Measurements from ENCODE around the gene SYNE3. TPM values are rescaled to one million over a fixed set of nuclear protein-coding genes. Genes with fewer than 3 reads are reported as not detected.

SYNE3 gene
- total and polyA plus RNA-seq, 4 donors, result 2.0 to 12.2 (median 5.4) TPM

- H3K27ac ChIP-seq (ENCODE audit: low read depth, low read length), result no peak overlapping the region
- WGBS (ENCODE audit: insufficient coverage), result 40% methylated on average over 1 of the region's 4 CpGs
These were observed 22.5 kb downstream of the SYNE3 start for GRCh38 chr14:95493976-95494375.

GRCh38 chr14:95493503-95493902 lies 22.9 kb downstream of the SYNE3 start:
- Histone ChIP-seq H3K36me3 (ENCODE audit: control insufficient read depth, insufficient read depth, low read length) (no peaks in the 10 kb centered on the region), H3K4me3 (ENCODE audit: low read depth, low read length) (no peak overlapping the region), H3K27ac (ENCODE audit: low read depth, low read length) (no peak overlapping the region), H3K27me3 (ENCODE audit: control insufficient read depth, insufficient read depth, low read length) (no peaks in the 10 kb centered on the region), H3K4me1 (ENCODE audit: control insufficient read depth, insufficient read depth, low read length) (peaks cover 72% of the 10 kb centered on the region), H3K9me3 (ENCODE audit: control insufficient read depth, insufficient read depth, low read length) (no peaks in the 10 kb centered on the region)
- DNase-seq (ENCODE audit: low read depth in 4 of 6, low spot score in 6 of 6), result peak in 1 of 6 donors; percentile 35
- no CpG with 5 or more reads among the region's 5 CpGs for WGBS (ENCODE audit: insufficient coverage)

More at GRCh38 chr14:95493976-95494375, 22.5 kb downstream of the SYNE3 start:
- no peak for DNase-seq (ENCODE audit: low read depth in 4 of 6, low spot score in 6 of 6)
- H3K4me1 ChIP-seq (ENCODE audit: control insufficient read depth, insufficient read depth, low read length), result peaks cover 72% of the 10 kb centered on the region
- no peaks in the 10 kb centered on the region for H3K36me3 ChIP-seq (ENCODE audit: control insufficient read depth, insufficient read depth, low read length)
- no peaks in the 10 kb centered on the region for H3K27me3 ChIP-seq (ENCODE audit: control insufficient read depth, insufficient read depth, low read length)
- no peak overlapping the region for H3K4me3 ChIP-seq (ENCODE audit: low read depth, low read length)
- H3K9me3 ChIP-seq (ENCODE audit: control insufficient read depth, insufficient read depth, low read length), result no peaks in the 10 kb centered on the region

GRCh38 chr14:95491936-95492608 lies 24.4 kb downstream of the SYNE3 start:
- peaks cover 62% of the 10 kb centered on the region for H3K4me1 ChIP-seq (ENCODE audit: control insufficient read depth, insufficient read depth, low read length)
- H3K27ac ChIP-seq (ENCODE audit: low read depth, low read length), result no peak overlapping the region
- H3K4me3 ChIP-seq (ENCODE audit: low read depth, low read length), result no peak overlapping the region
- H3K36me3 ChIP-seq (ENCODE audit: control insufficient read depth, insufficient read depth, low read length), result no peaks in the 10 kb centered on the region
- WGBS (ENCODE audit: insufficient coverage), result 38% methylated on average over 1 of the region's 2 CpGs
- no peaks in the 10 kb centered on the region for H3K9me3 ChIP-seq (ENCODE audit: control insufficient read depth, insufficient read depth, low read length)
- no peaks in the 10 kb centered on the region for H3K27me3 ChIP-seq (ENCODE audit: control insufficient read depth, insufficient read depth, low read length)
- no peak for DNase-seq (ENCODE audit: low read depth in 4 of 6, low spot score in 6 of 6)

- no peak overlapping the region for H3K27ac ChIP-seq (ENCODE audit: low read depth, low read length)
- WGBS (ENCODE audit: insufficient coverage), result 79% methylated on average over 8 of the region's 10 CpGs
- H3K9me3 ChIP-seq (ENCODE audit: control insufficient read depth, insufficient read depth, low read length), result no peaks in the 10 kb centered on the region
- no peaks in the 10 kb centered on the region for H3K27me3 ChIP-seq (ENCODE audit: control insufficient read depth, insufficient read depth, low read length)
- no peak overlapping the region for H3K4me3 ChIP-seq (ENCODE audit: low read depth, low read length)
- DNase-seq (ENCODE audit: low read depth in 4 of 6, low spot score in 6 of 6), result peak in 1 of 6 donors; percentile 44
- peaks cover 50% of the 10 kb centered on the region for H3K4me1 ChIP-seq (ENCODE audit: control insufficient read depth, insufficient read depth, low read length)
- no peaks in the 10 kb centered on the region for H3K36me3 ChIP-seq (ENCODE audit: control insufficient read depth, insufficient read depth, low read length)
These were observed 25.6 kb downstream of the SYNE3 start for GRCh38 chr14:95490727-95491451.

GRCh38 chr14:95490138-95490509 lies 26.3 kb downstream of the SYNE3 start:
- WGBS (ENCODE audit: insufficient coverage), result 80% methylated on average over 3 of the region's 5 CpGs
- Histone ChIP-seq H3K27me3 (ENCODE audit: control insufficient read depth, insufficient read depth, low read length) (no peaks in the 10 kb centered on the region), H3K27ac (ENCODE audit: low read depth, low read length) (no peak overlapping the region), H3K4me1 (ENCODE audit: control insufficient read depth, insufficient read depth, low read length) (peaks cover 43% of the 10 kb centered on the region), H3K4me3 (ENCODE audit: low read depth, low read length) (no peak overlapping the region), H3K9me3 (ENCODE audit: control insufficient read depth, insufficient read depth, low read length) (no peaks in the 10 kb centered on the region), H3K36me3 (ENCODE audit: control insufficient read depth, insufficient read depth, low read length) (no peaks in the 10 kb centered on the region)
- peak in 1 of 6 donors; percentile 47 for DNase-seq (ENCODE audit: low read depth in 4 of 6, low spot score in 6 of 6)

GRCh38 chr14:95489214-95490137 lies 27.0 kb downstream of the SYNE3 start:
- WGBS (ENCODE audit: insufficient coverage), result 93% methylated on average over 3 of the region's 9 CpGs
- peak in 1 of 6 donors; percentile 69 for DNase-seq (ENCODE audit: low read depth in 4 of 6, low spot score in 6 of 6)
- Histone ChIP-seq H3K36me3 (ENCODE audit: control insufficient read depth, insufficient read depth, low read length) (no peaks in the 10 kb centered on the region), H3K4me3 (ENCODE audit: low read depth, low read length) (no peak overlapping the region), H3K9me3 (ENCODE audit: control insufficient read depth, insufficient read depth, low read length) (no peaks in the 10 kb centered on the region), H3K27ac (ENCODE audit: low read depth, low read length) (peak overlapping the region; percentile 47), H3K4me1 (ENCODE audit: control insufficient read depth, insufficient read depth, low read length) (peaks cover 36% of the 10 kb centered on the region), H3K27me3 (ENCODE audit: control insufficient read depth, insufficient read depth, low read length) (no peaks in the 10 kb centered on the region)

GRCh38 chr14:95488376-95489213 lies 27.9 kb downstream of the SYNE3 start:
- H3K9me3 ChIP-seq (ENCODE audit: control insufficient read depth, insufficient read depth, low read length), result no peaks in the 10 kb centered on the region
- DNase-seq (ENCODE audit: low read depth in 4 of 6, low spot score in 6 of 6), result peak in 1 of 6 donors; percentile 76
- no peak overlapping the region for H3K4me3 ChIP-seq (ENCODE audit: low read depth, low read length)
- H3K27ac ChIP-seq (ENCODE audit: low read depth, low read length), result peak overlapping the region; percentile 47
- H3K36me3 ChIP-seq (ENCODE audit: control insufficient read depth, insufficient read depth, low read length), result no peaks in the 10 kb centered on the region
- 67% methylated on average over 6 of the region's 6 CpGs for WGBS (ENCODE audit: insufficient coverage)
- peaks cover 28% of the 10 kb centered on the region for H3K4me1 ChIP-seq (ENCODE audit: control insufficient read depth, insufficient read depth, low read length)
- no peaks in the 10 kb centered on the region for H3K27me3 ChIP-seq (ENCODE audit: control insufficient read depth, insufficient read depth, low read length)

- WGBS (ENCODE audit: insufficient coverage), result 100% methylated on average over 1 of the region's 3 CpGs
- no peak for DNase-seq (ENCODE audit: low read depth in 4 of 6, low spot score in 6 of 6)
- H3K27me3 ChIP-seq (ENCODE audit: control insufficient read depth, insufficient read depth, low read length), result no peaks in the 10 kb centered on the region
- no peaks in the 10 kb centered on the region for H3K36me3 ChIP-seq (ENCODE audit: control insufficient read depth, insufficient read depth, low read length)
- H3K4me3 ChIP-seq (ENCODE audit: low read depth, low read length), result no peak overlapping the region
- H3K9me3 ChIP-seq (ENCODE audit: control insufficient read depth, insufficient read depth, low read length), result no peaks in the 10 kb centered on the region
- H3K27ac ChIP-seq (ENCODE audit: low read depth, low read length), result no peak overlapping the region
- peaks cover 27% of the 10 kb centered on the region for H3K4me1 ChIP-seq (ENCODE audit: control insufficient read depth, insufficient read depth, low read length)
These were observed 28.8 kb downstream of the SYNE3 start for GRCh38 chr14:95487669-95488084.

All from spinal cord (tissue), 10 donors.